PC-3 (cell line): Measurements from ENCODE around the gene AGBL3.

ENCODE experiments used
- CTCF ChIP-seq: fragments of 300-600 bp; sonication (generic); conservative IDR thresholded peaks from 2 replicates; pipeline ENCODE4 v1.5.1; 2017; ENCODE audit warnings: antibody characterized with exemption, low read depth, mild to moderate bottlenecking, low read length
- EZH2 ChIP-seq: fragments of 300-600 bp; sonication (generic); IDR thresholded peaks from one replicate; pipeline ENCODE4 v1.6.1; 2017; ENCODE audit warnings: antibody characterized with exemption, mild to moderate bottlenecking, low read length; ENCODE audit not compliant: unreplicated experiment
- EZH2phosphoT487 ChIP-seq: fragments of 300-600 bp; sonication (generic); IDR thresholded peaks from 2 replicates; pipeline ENCODE4 v1.6.1; 2018; ENCODE audit warnings: mild to moderate bottlenecking, antibody characterized with exemption, low read length, borderline replicate concordance

GRCh38 chr7:135158141-135158655 lies 171.9 kb downstream of the AGBL3 start:
- TF ChIP-seq EZH2: no peak
- TF ChIP-seq CTCF: no peak
- no peak for TF ChIP-seq EZH2phosphoT487
